AG10803 (cell line): ENCODE results near the gene NNT.
"Not testable (repeated sequence)": the region's sequence is repeated elsewhere in the genome, so short reads cannot be mapped to it uniquely, and the experiment has no call there.

Source experiments
- DNase-seq: peaks from one replicate; pipeline ENCODE4 v3.0.0; 2010; ENCODE audit warnings: low read depth
- H3K4me3 ChIP-seq: 2 replicates; pipeline ENCODE4 v1.5.1; 2011; ENCODE audit warnings: mild to moderate bottlenecking, low read length, control low read depth
- TF ChIP-seq, protein P1 (sequence below): conservative IDR thresholded peaks from 2 replicates; pipeline ENCODE4 v1.5.1; 2011; ENCODE audit warnings: mild to moderate bottlenecking, low read length, control low read depth, inconsistent platforms

The NNT gene

DNA sequence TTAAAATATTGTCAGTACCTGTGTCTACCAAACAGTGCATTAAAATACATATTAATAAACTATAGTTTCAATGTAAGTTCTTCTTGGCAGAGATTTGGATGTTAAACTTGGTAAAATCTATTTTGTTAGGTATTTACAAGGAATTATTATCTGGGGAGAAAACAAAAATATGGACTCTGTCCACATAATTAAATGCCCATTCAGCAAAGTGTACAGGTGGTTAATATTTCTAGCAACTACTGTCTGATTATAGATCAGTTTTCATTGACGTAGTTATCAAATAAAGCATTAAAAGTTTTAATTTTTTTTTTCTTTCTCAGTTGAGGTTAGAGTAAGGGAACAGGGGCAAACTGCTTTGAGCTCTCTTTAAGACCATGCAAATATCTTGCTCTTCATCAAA is 88.9 kb downstream of the NNT start:
- DNase-seq = no peak
- TF ChIP-seq, protein P1, sequence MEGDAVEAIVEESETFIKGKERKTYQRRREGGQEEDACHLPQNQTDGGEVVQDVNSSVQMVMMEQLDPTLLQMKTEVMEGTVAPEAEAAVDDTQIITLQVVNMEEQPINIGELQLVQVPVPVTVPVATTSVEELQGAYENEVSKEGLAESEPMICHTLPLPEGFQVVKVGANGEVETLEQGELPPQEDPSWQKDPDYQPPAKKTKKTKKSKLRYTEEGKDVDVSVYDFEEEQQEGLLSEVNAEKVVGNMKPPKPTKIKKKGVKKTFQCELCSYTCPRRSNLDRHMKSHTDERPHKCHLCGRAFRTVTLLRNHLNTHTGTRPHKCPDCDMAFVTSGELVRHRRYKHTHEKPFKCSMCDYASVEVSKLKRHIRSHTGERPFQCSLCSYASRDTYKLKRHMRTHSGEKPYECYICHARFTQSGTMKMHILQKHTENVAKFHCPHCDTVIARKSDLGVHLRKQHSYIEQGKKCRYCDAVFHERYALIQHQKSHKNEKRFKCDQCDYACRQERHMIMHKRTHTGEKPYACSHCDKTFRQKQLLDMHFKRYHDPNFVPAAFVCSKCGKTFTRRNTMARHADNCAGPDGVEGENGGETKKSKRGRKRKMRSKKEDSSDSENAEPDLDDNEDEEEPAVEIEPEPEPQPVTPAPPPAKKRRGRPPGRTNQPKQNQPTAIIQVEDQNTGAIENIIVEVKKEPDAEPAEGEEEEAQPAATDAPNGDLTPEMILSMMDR = no peak
- H3K4me3 ChIP-seq = no peak overlapping the region

DNA sequence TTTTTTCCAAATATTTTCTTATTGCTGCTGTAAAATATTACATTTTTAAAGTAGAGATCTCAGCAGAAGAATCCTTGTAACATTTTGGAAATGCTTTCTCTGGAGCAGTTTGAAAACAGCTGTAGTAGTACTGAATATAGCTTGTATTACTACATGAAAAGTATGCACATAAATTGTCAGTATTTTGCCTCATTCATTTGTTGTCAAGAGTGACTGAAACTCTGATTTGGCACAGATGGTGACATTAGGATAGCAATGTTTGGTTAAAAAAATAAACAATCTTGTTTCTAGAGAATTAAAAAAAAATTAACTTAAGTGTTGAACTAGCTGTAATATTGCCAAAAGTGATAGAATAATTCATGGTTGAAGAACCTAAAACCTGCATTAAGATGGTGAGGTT is 90.4 kb downstream of the NNT start:
- no peak overlapping the region for H3K4me3 ChIP-seq
- DNase-seq = peak; percentile 37
- TF ChIP-seq, protein P1 = no peak

DNA sequence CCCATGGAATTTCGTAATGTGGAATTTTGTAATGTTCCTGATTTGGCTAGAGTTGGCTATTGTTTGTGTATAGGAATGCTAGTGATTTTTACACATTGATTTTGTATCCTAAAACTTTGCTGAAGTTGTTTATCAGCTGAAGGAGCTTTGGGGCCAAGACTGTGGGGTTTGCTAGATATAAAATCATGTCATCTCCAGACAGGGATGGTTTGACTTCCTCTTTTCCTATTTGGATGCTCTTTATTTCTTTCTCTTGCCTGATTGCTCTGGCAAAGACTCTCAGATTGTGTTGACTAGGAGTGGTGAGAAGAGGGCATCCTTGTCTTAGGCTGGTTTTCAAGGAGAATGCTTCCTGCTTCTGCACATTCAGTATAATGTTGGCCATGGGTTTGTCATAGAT is 91.0 kb downstream of the NNT start:
- TF ChIP-seq, protein P1 = no peak

DNA sequence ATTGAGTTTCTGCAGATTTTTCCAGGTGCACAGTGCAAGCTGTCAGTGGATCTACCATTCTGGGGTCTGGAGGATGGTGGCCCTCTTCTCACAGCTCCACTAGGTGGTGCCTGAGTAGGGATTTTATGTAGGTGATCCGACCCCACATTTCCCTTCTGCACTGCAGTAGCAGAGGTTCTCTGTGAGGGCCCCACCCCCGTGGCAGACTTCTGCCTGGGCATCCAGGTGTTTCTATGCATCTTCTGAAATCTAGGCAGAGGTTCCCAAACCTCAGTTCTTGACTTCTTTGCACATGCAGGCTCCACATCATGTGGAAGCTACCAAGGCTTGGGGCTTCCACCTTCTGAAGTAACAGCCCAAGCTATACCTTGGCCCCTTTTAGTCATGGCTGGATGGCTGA is 93.5 kb downstream of the NNT start:
- not testable (repeated sequence) for H3K4me3 ChIP-seq, DNase-seq

More for the DNA sequence above, 91.0 kb downstream of the NNT start:
- no peak for DNase-seq
- H3K4me3 ChIP-seq = no peak overlapping the region

DNA sequence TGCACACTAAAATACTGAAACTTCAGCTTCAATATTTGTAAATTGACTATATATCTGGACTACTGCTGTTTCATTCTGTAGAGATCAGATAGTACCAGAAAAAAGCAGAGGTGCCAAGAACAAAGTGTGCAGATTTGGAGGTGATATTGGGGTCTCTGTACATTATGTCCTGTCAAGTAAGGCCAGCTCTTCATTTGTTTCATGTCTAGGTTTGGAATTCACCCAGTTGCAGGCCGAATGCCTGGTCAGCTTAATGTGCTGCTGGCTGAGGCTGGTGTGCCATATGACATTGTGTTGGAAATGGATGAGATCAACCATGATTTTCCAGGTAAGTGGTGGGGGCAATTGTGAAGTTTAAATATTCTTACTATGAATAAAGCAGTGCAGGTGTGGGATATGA is 96.9 kb downstream of the NNT start:
- no peak for DNase-seq
- no peak overlapping the region for H3K4me3 ChIP-seq
- TF ChIP-seq, protein P1 = no peak

DNA sequence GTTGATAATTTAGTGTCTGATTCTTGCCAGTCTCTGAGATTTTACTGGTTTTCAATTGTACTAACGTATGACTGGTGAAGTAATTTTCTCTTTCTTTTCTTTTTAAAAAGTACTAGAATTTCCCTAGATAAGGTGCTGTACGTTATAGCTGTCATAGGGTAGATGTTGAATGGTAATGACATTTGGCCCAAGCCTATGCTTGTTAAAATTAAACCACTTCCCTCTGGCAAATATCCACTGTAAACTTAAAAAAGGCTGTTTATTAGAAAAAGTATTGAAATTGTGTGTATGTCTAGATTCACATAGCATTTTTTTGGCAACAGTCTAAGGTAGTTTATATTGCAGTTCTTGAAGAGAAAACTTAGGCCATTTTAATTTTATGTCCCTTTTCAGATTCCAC is 97.6 kb downstream of the NNT start:
- TF ChIP-seq, protein P1 = no peak
- H3K4me3 ChIP-seq = no peak overlapping the region
- no peak for DNase-seq

DNA sequence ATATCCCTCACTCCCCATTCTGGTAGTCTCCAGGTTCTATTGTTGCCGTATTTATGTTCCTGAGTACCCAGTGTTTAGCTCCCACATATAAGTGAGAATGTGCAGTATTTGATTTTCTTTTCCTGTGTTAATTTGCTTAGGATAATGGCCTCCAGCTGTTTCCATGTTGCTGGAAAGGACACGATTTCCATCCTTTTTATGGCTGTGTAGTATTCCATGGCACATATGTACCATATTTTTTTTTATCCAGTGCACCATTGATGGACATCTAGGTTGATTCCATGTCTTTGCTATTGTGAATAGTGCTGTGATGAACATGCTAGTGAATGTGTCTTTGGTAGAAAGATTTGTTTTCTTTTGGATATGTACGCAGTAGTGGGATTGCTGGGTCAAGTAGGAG is 98.2 kb downstream of the NNT start:
- H3K4me3 ChIP-seq = no peak overlapping the region
- TF ChIP-seq, protein P1 = no peak
- no peak for DNase-seq

DNA sequence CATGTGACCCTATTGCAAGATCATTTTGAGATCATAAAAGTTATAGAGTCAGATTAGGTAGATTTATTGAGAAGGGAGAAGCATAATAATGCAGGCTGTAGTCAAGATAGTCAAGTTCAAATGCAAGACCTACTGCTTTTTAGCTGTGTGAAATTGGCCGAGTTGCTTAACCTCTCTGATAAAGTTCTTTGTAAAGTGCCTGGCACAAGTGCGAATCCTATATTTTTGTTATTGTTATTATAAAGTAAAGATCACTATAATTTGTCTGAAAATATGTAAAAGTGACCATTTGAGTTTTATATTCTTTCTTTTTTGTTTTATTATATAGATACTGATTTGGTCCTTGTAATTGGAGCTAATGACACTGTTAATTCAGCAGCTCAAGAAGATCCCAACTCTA is 99.3 kb downstream of the NNT start:
- TF ChIP-seq, protein P1 = no peak
- no peak overlapping the region for H3K4me3 ChIP-seq
- DNase-seq = no peak
